Measurements from ENCODE around the gene TMED1. TPM values are rescaled to one million over a fixed set of nuclear protein-coding genes. Genes with fewer than 3 reads are reported as not detected.

TMED1 gene
- total and polyA plus RNA-seq, 2 of the 13 experiments (the other 11 are each of a cell fraction or from before 2014, with no cell fraction given), result 48.3 to 51.8 TPM

GRCh38 chr19:10835089-10835753 is 791 bp downstream of the TMED1 start (continued):
- TF ChIP-seq ZNF362 (CRISPR knock-in tag; IDR thresholded peaks at IDR 0.05; ENCODE audit: borderline replicate concordance) (no peak), KLF15 (CRISPR knock-in tag; IDR thresholded peaks at IDR 0.05; ENCODE audit: borderline replicate concordance) (no peak), ZBTB20 (CRISPR knock-in tag; IDR thresholded peaks at IDR 0.05; ENCODE audit: borderline replicate concordance, low read depth) (no peak), FOXJ3 (CRISPR knock-in tag; IDR thresholded peaks at IDR 0.05; ENCODE audit: borderline replicate concordance) (no peak), ZNF720 (CRISPR knock-in tag; IDR thresholded peaks at IDR 0.05) (no peak), NR2F1 (CRISPR knock-in tag; IDR thresholded peaks at IDR 0.05) (no peak), KLF13 (CRISPR knock-in tag; IDR thresholded peaks at IDR 0.05) (no peak; the same call in 1 of the 2 replicates), NFIB (CRISPR knock-in tag; IDR thresholded peaks at IDR 0.05; ENCODE audit: borderline replicate concordance) (no peak), AKAP8 (CRISPR knock-in tag; IDR thresholded peaks at IDR 0.05) (no peak), HIVEP1 (CRISPR knock-in tag; IDR thresholded peaks at IDR 0.05) (peak; percentile 46; the same call in 1 of the 2 replicates), ZNF557 (CRISPR knock-in tag; IDR thresholded peaks at IDR 0.05) (no peak), SP1 (IDR thresholded peaks at IDR 0.05) (no peak), SP1 (CRISPR knock-in tag; IDR thresholded peaks at IDR 0.05) (no peak), ZNF780A (CRISPR knock-in tag; IDR thresholded peaks at IDR 0.05) (no peak), HDAC1 (CRISPR knock-in tag; IDR thresholded peaks at IDR 0.05) (no peak), ZNF691 (CRISPR knock-in tag; IDR thresholded peaks at IDR 0.05; ENCODE audit: borderline replicate concordance, low read depth) (no peak), FOXA1 (IDR thresholded peaks at IDR 0.05) (no peak), FOXA1 (CRISPR knock-in tag; IDR thresholded peaks at IDR 0.05) (no peak)
- TF ChIP-seq, protein P1, sequence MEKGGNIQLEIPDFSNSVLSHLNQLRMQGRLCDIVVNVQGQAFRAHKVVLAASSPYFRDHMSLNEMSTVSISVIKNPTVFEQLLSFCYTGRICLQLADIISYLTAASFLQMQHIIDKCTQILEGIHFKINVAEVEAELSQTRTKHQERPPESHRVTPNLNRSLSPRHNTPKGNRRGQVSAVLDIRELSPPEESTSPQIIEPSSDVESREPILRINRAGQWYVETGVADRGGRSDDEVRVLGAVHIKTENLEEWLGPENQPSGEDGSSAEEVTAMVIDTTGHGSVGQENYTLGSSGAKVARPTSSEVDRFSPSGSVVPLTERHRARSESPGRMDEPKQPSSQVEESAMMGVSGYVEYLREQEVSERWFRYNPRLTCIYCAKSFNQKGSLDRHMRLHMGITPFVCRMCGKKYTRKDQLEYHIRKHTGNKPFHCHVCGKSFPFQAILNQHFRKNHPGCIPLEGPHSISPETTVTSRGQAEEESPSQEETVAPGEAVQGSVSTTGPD (CRISPR knock-in tag; IDR thresholded peaks at IDR 0.05), result peak; percentile 26; the same call in 1 of the 2 replicates
- TF ChIP-seq, protein P2, sequence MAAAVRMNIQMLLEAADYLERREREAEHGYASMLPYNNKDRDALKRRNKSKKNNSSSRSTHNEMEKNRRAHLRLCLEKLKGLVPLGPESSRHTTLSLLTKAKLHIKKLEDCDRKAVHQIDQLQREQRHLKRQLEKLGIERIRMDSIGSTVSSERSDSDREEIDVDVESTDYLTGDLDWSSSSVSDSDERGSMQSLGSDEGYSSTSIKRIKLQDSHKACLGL (CRISPR knock-in tag; IDR thresholded peaks at IDR 0.05), result 0 out of 2 replicates have a peak, but pooled peaks have one; percentile 57
- TF ChIP-seq, protein P3, sequence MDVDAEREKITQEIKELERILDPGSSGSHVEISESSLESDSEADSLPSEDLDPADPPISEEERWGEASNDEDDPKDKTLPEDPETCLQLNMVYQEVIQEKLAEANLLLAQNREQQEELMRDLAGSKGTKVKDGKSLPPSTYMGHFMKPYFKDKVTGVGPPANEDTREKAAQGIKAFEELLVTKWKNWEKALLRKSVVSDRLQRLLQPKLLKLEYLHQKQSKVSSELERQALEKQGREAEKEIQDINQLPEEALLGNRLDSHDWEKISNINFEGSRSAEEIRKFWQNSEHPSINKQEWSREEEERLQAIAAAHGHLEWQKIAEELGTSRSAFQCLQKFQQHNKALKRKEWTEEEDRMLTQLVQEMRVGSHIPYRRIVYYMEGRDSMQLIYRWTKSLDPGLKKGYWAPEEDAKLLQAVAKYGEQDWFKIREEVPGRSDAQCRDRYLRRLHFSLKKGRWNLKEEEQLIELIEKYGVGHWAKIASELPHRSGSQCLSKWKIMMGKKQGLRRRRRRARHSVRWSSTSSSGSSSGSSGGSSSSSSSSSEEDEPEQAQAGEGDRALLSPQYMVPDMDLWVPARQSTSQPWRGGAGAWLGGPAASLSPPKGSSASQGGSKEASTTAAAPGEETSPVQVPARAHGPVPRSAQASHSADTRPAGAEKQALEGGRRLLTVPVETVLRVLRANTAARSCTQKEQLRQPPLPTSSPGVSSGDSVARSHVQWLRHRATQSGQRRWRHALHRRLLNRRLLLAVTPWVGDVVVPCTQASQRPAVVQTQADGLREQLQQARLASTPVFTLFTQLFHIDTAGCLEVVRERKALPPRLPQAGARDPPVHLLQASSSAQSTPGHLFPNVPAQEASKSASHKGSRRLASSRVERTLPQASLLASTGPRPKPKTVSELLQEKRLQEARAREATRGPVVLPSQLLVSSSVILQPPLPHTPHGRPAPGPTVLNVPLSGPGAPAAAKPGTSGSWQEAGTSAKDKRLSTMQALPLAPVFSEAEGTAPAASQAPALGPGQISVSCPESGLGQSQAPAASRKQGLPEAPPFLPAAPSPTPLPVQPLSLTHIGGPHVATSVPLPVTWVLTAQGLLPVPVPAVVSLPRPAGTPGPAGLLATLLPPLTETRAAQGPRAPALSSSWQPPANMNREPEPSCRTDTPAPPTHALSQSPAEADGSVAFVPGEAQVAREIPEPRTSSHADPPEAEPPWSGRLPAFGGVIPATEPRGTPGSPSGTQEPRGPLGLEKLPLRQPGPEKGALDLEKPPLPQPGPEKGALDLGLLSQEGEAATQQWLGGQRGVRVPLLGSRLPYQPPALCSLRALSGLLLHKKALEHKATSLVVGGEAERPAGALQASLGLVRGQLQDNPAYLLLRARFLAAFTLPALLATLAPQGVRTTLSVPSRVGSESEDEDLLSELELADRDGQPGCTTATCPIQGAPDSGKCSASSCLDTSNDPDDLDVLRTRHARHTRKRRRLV (CRISPR knock-in tag; IDR thresholded peaks at IDR 0.05), result peak; percentile 2; the same call in 1 of the 2 replicates
